Measurements from ENCODE around the gene CERS5. TPM values are rescaled to one million over a fixed set of nuclear protein-coding genes. Genes with fewer than 3 reads are reported as not detected.

Gene CERS5
- polyA plus RNA-seq, 3 donors: 30.6 to 44.4 (median 38.7) TPM

- peaks cover 2 to 4% of the 10 kb centered on the region in 2 donors for H3K4me1 ChIP-seq (ENCODE audit: control insufficient read depth in 1 of 2, insufficient read depth in 2 of 2, low read length in 2 of 2)
- no peaks in the 10 kb centered on the region for H3K9me3 ChIP-seq (replicated peaks in 1 of 2; ENCODE audit: control insufficient read depth in 1 of 2, insufficient read depth in 1 of 2, low read length in 2 of 2)
- H3K4me3 Mint-ChIP-seq: no peak overlapping the region
- peaks cover 5% of the 10 kb centered on the region for H3K4me1 Mint-ChIP-seq
- H2AFZ ChIP-seq (ENCODE audit: insufficient read depth, low read depth, low read length, poor library complexity, severe bottlenecking): no peak overlapping the region
- no peak overlapping the region for H3K27ac Mint-ChIP-seq
- intact Hi-C loops (cut with micrococcal nuclease): loop anchor here (2.0 to 10.0 kb wide), 5 partner anchors 42 to 210 kb away; partner anchors contain the start of genes AQP5 (in 1 of the 2) and COX14 (in 1 of the 2)
- H3K9me3 Mint-ChIP-seq: peaks cover 0 to 2% (median 0%) of the 10 kb centered on the region in 7 donors
- 91% methylated on average over 6 of the region's 16 CpGs for WGBS (ENCODE audit: insufficient coverage)
- peak; percentile 40 to 71 (median 59) for DNase-seq
- no peak overlapping the region for H3K9ac ChIP-seq (ENCODE audit: insufficient read depth, low read length, poor library complexity, severe bottlenecking)
- no peak overlapping the region for H3K27ac ChIP-seq (ENCODE audit: low read depth in 1 of 2, low read length in 2 of 2)
- H4K20me1 ChIP-seq (ENCODE audit: insufficient read depth, low read length): no peaks in the 10 kb centered on the region
- H3K27me3 ChIP-seq (ENCODE audit: control insufficient read depth in 2 of 2, insufficient read depth in 2 of 2, low read length in 2 of 2): no peaks in the 10 kb centered on the region
- H3K4me3 ChIP-seq (replicated peaks in 1 of 3; ENCODE audit: low read depth in 2 of 3, low read length in 3 of 3): no peak overlapping the region
- H3K27me3 Mint-ChIP-seq (ENCODE audit: low read depth in 3 of 3): peaks cover 0 to 3% (median 0%) of the 10 kb centered on the region in 3 donors
- peak; percentile 80 for TF ChIP-seq CTCF (IDR thresholded peaks at IDR 0.05)
- peaks cover 3 to 14% of the 10 kb centered on the region in 2 donors for H3K36me3 ChIP-seq (replicated peaks in 1 of 2; ENCODE audit: control insufficient read depth in 1 of 2, insufficient read depth in 2 of 2, low read length in 2 of 2)
- H3K79me2 ChIP-seq (ENCODE audit: insufficient read depth, low read length): no peaks in the 10 kb centered on the region
- peaks cover 7% of the 10 kb centered on the region in 2 donors for H3K36me3 Mint-ChIP-seq
- H3K4me2 ChIP-seq (replicated peaks; ENCODE audit: extremely low read depth, low read length, poor library complexity, severe bottlenecking): no peak overlapping the region
These were observed 8.0 kb upstream of the CERS5 start for GRCh38 chr12:50174971-50175715.

- no peaks in the 10 kb centered on the region for H4K20me1 ChIP-seq (ENCODE audit: insufficient read depth, low read length)
- H3K27ac ChIP-seq (ENCODE audit: low read depth in 1 of 2, low read length in 2 of 2): peak overlapping the region; percentile 72 to 85
- H3K79me2 ChIP-seq (ENCODE audit: insufficient read depth, low read length): peaks cover 53% of the 10 kb centered on the region
- Mint-ChIP-seq H3K9me3 (peaks cover 0 to 2% (median 0%) of the 10 kb centered on the region in 7 donors), H3K27ac (peak overlapping the region; percentile 87 to 96 (median 93)), H3K4me3 (peak overlapping the region; percentile 94 to 97), H3K27me3 (ENCODE audit: low read depth in 3 of 3) (no peaks in the 10 kb centered on the region), H3K4me1 (peaks cover 39% of the 10 kb centered on the region), H3K36me3 (no peaks in the 10 kb centered on the region)
- peak overlapping the region; percentile 76 for H2AFZ ChIP-seq (ENCODE audit: insufficient read depth, low read depth, low read length, poor library complexity, severe bottlenecking)
- peak overlapping the region; percentile 86 for H3K4me2 ChIP-seq (replicated peaks; ENCODE audit: extremely low read depth, low read length, poor library complexity, severe bottlenecking)
- no peaks in the 10 kb centered on the region for H3K9me3 ChIP-seq (replicated peaks in 1 of 2; ENCODE audit: control insufficient read depth in 1 of 2, insufficient read depth in 1 of 2, low read length in 2 of 2)
- peak overlapping the region; percentile 69 to 91 (median 82) for H3K4me3 ChIP-seq (replicated peaks in 1 of 3; ENCODE audit: low read depth in 2 of 3, low read length in 3 of 3)
- peak; percentile 21 to 57 (median 37) for DNase-seq
- H3K36me3 ChIP-seq (replicated peaks in 1 of 2; ENCODE audit: control insufficient read depth in 1 of 2, insufficient read depth in 2 of 2, low read length in 2 of 2): no peaks in the 10 kb centered on the region
- peaks cover 20 to 30% of the 10 kb centered on the region in 2 donors for H3K4me1 ChIP-seq (ENCODE audit: control insufficient read depth in 1 of 2, insufficient read depth in 2 of 2, low read length in 2 of 2)
- H3K27me3 ChIP-seq (ENCODE audit: control insufficient read depth in 2 of 2, insufficient read depth in 2 of 2, low read length in 2 of 2): no peaks in the 10 kb centered on the region
- H3K9ac ChIP-seq (ENCODE audit: insufficient read depth, low read length, poor library complexity, severe bottlenecking): peak overlapping the region; percentile 89
- no peak for TF ChIP-seq CTCF (IDR thresholded peaks at IDR 0.05)
- 0% methylated on average over 12 of the region's 12 CpGs for WGBS (ENCODE audit: insufficient coverage)
- intact Hi-C loops (cut with micrococcal nuclease): loop anchor here in 1 of 2 donors (5.0 kb wide), 1 partner anchor 54 kb away; the partner anchor contains the start of gene COX14
These were observed 445 bp downstream of the CERS5 start for GRCh38 chr12:50166799-50167048.
